ENCODE data around the gene PTPRJ.
"Not testable (repeated sequence)": the region's sequence is repeated elsewhere in the genome, so short reads cannot be mapped to it uniquely, and the experiment has no call there.

Gene PTPRJ

GRCh38 chr11:47950396-47950795 is 30.0 kb upstream of the PTPRJ start:
- CTCF ChIA-PET: interaction anchor here (1.4 kb wide), 1 partner anchor 16 kb away, joined by 3 read pairs; no protein-coding TSS in a partner anchor
- TF ChIP-seq HDGF (IDR thresholded peaks at IDR 0.05; ENCODE audit: borderline replicate concordance) (no peak), FOXA1 (IDR thresholded peaks at IDR 0.05) (no peak), SUZ12 (IDR thresholded peaks at IDR 0.05) (no peak), ARNT (IDR thresholded peaks at IDR 0.05) (no peak), ZNF384 (IDR thresholded peaks at IDR 0.05) (no peak), ELF4 (IDR thresholded peaks at IDR 0.05) (no peak), L3MBTL2 (conservative IDR thresholded peaks at IDR 0.05) (no peak), FOXK2 (IDR thresholded peaks at IDR 0.05) (no peak), LEF1 (IDR thresholded peaks at IDR 0.05; ENCODE audit: borderline replicate concordance) (no peak), FOXM1 (IDR thresholded peaks at IDR 0.05; ENCODE audit: borderline replicate concordance) (no peak), SP1 (IDR thresholded peaks at IDR 0.05) (no peak), BHLHE40 (IDR thresholded peaks at IDR 0.05; ENCODE audit: borderline replicate concordance) (no peak), NFRKB (IDR thresholded peaks at IDR 0.05) (no peak), TARDBP (IDR thresholded peaks at IDR 0.05) (no peak)
- TF ChIP-seq, protein P1, sequence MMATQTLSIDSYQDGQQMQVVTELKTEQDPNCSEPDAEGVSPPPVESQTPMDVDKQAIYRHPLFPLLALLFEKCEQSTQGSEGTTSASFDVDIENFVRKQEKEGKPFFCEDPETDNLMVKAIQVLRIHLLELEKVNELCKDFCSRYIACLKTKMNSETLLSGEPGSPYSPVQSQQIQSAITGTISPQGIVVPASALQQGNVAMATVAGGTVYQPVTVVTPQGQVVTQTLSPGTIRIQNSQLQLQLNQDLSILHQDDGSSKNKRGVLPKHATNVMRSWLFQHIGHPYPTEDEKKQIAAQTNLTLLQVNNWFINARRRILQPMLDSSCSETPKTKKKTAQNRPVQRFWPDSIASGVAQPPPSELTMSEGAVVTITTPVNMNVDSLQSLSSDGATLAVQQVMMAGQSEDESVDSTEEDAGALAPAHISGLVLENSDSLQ (IDR thresholded peaks at IDR 0.05): no peak
- POLR2A ChIA-PET: no interaction called here
- DNase-seq (ENCODE audit: extremely low spot score): no peak

DNA sequence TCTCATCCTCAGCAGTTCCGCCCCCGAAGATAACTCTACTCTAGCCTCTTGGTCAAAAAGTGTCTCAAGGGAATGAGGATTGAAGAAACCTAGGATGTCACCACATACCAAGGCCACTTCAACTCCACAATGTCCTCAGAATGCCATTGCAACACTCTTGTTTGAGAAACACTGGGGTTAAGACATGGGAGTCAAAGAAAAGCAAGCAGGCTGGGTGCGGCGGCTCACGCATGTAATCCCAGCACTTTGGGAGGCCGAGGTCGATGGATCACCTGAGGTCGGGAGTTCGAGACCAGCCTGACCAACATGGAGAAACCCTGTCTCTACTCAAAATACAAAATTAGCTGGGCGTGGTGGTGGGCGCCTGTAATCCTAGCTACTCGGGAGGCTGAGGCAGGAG is 28.9 kb upstream of the PTPRJ start:
- CTCF ChIA-PET; POLR2A ChIA-PET; DNase-seq (ENCODE audit: extremely low spot score): not testable (repeated sequence)

DNA sequence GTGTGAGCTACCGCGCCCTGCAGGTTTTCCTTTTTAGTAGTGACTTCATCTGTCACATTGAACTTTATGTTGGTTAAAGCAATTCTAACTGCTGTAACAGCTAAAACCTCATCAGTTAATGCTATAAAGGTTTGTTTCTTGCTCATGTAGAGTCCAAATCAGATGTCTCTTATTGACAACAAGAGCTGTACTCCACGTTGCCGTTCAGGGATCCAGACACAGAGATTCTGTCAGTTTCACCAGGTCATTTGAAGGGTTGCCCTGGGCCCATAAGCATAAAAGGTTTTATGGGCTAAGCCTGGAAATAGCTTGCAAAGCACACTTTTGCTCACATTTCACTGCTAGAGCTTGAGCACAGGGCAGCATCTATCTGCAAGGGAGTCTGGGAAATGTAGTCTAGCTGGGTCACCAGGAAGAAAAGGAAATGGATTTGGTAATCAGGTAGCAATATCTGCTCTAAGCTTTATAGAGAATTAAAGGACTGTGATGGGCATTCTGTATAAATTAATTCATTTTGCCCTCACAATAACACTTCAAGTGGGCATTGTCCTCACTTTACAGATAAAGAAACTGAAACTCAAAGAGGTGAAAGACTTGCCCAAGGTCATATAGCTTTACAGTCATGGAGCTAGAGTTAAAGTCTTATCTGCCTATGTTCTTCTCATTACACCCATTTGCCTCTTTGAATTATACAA is 25.2 kb upstream of the PTPRJ start:
- TF ChIP-seq SUZ12 (IDR thresholded peaks at IDR 0.05) (no peak), ARNT (IDR thresholded peaks at IDR 0.05) (no peak), LEF1 (IDR thresholded peaks at IDR 0.05; ENCODE audit: borderline replicate concordance) (no peak), SP1 (IDR thresholded peaks at IDR 0.05) (no peak), L3MBTL2 (conservative IDR thresholded peaks at IDR 0.05) (no peak), BHLHE40 (IDR thresholded peaks at IDR 0.05; ENCODE audit: borderline replicate concordance) (no peak), FOXA1 (IDR thresholded peaks at IDR 0.05) (no peak), FOXK2 (IDR thresholded peaks at IDR 0.05) (no peak), TARDBP (IDR thresholded peaks at IDR 0.05) (no peak), FOXM1 (IDR thresholded peaks at IDR 0.05; ENCODE audit: borderline replicate concordance) (no peak), ELF4 (IDR thresholded peaks at IDR 0.05) (no peak)
- TF ChIP-seq, protein P1 (IDR thresholded peaks at IDR 0.05): no peak
- DNase-seq (ENCODE audit: extremely low spot score): no peak
- CTCF ChIA-PET: interaction anchor here (1.2 kb wide), 1 partner anchor 15 kb away, joined by 4 read pairs; no protein-coding TSS in a partner anchor
- POLR2A ChIA-PET: no interaction called here

GRCh38 chr11:47960015-47960414 is 20.3 kb upstream of the PTPRJ start:
- ChIA-PET POLR2A (no interaction called here), CTCF (interaction anchor here (0.6 kb wide), 1 partner anchor 26 kb away, joined by 3 read pairs; no protein-coding TSS in a partner anchor)

GRCh38 chr11:47961383-47961782 is 19.0 kb upstream of the PTPRJ start:
- CTCF ChIA-PET: no interaction called here
- no peak for TF ChIP-seq NFRKB (IDR thresholded peaks at IDR 0.05)
- TF ChIP-seq, protein P1 (IDR thresholded peaks at IDR 0.05): peak; percentile 56
- DNase-seq (ENCODE audit: extremely low spot score): no peak
- POLR2A ChIA-PET: no interaction called here

More at GRCh38 chr11:47960015-47960414, 20.3 kb upstream of the PTPRJ start:
- DNase-seq (ENCODE audit: extremely low spot score): no peak
- TF ChIP-seq, protein P1 (IDR thresholded peaks at IDR 0.05): no peak
- no peak for TF ChIP-seq NFRKB (IDR thresholded peaks at IDR 0.05)

- CTCF ChIA-PET: interaction anchor here (0.7 kb wide), 1 partner anchor 64 kb away, joined by 6 read pairs; no protein-coding TSS in a partner anchor
- POLR2A ChIA-PET: no interaction called here
- no peak for DNase-seq (ENCODE audit: extremely low spot score)
- TF ChIP-seq ZNF384 (IDR thresholded peaks at IDR 0.05) (no peak), ARNT (IDR thresholded peaks at IDR 0.05) (no peak), SP1 (IDR thresholded peaks at IDR 0.05) (no peak), FOXA1 (IDR thresholded peaks at IDR 0.05) (no peak), FOXM1 (IDR thresholded peaks at IDR 0.05; ENCODE audit: borderline replicate concordance) (no peak), SUZ12 (IDR thresholded peaks at IDR 0.05) (no peak), LEF1 (IDR thresholded peaks at IDR 0.05; ENCODE audit: borderline replicate concordance) (no peak), HDGF (IDR thresholded peaks at IDR 0.05; ENCODE audit: borderline replicate concordance) (no peak), CTBP1 (IDR thresholded peaks at IDR 0.05; ENCODE audit: borderline replicate concordance) (no peak)
- TF ChIP-seq, protein P1 (IDR thresholded peaks at IDR 0.05): no peak
These were observed 15.8 kb upstream of the PTPRJ start for GRCh38 chr11:47964546-47964945.

Measured in HEK293T (cell line).